Gastroesophageal sphincter (tissue), 3 donors: ENCODE results near the gene LOXL4.

Experiments
- EP300 ChIP-seq: sonication (generic); formaldehyde crosslinking; IDR thresholded peaks from one replicate; pipeline ENCODE4 v1.6.1; 2017; ENCODE audit warnings: antibody characterized with exemption, mild to moderate bottlenecking
- TF ChIP-seq, protein P1 (sequence below), 4 experiments: fragments of 200-600 bp in 2 of 4; fragments of 450-650 bp in 2 of 4; sonication (generic) in 1 of 4; IDR thresholded peaks; one replicate each; pipeline ENCODE4 v1.5.1; 2017 to 2019; ENCODE audit warnings: antibody characterized with exemption in 4 of 4, mild to moderate bottlenecking in 2 of 4, moderate library complexity in 2 of 4

DNA sequence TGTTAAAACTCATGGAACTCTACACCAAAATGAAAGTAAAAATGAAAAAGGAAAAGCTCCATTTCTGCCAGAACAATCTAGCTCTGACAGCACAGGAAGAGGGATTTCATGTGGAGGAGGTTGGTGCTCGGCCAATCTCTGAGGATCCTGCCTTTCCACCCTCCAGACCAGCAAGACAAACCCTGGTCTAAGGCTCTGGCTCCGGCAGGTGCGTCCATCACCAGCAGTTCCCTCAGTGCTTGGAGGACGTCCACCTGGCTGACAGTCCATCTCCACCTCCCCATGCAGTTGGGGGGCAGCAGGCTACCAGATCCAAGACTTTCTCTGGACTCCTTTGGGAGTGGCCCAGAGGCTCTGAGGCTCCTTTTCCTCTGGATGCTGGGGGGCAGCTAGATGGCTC is 25.0 kb upstream of the LOXL4 start:
- TF ChIP-seq EP300: no peak
- TF ChIP-seq, protein P1, sequence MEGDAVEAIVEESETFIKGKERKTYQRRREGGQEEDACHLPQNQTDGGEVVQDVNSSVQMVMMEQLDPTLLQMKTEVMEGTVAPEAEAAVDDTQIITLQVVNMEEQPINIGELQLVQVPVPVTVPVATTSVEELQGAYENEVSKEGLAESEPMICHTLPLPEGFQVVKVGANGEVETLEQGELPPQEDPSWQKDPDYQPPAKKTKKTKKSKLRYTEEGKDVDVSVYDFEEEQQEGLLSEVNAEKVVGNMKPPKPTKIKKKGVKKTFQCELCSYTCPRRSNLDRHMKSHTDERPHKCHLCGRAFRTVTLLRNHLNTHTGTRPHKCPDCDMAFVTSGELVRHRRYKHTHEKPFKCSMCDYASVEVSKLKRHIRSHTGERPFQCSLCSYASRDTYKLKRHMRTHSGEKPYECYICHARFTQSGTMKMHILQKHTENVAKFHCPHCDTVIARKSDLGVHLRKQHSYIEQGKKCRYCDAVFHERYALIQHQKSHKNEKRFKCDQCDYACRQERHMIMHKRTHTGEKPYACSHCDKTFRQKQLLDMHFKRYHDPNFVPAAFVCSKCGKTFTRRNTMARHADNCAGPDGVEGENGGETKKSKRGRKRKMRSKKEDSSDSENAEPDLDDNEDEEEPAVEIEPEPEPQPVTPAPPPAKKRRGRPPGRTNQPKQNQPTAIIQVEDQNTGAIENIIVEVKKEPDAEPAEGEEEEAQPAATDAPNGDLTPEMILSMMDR (IDR thresholded peaks at IDR 0.05): no peak
